GM12873 (cell line): ENCODE results near the gene ARSK.

Experiments
- TF ChIP-seq, protein P1 (sequence below): IDR thresholded peaks from 2 replicates; pipeline ENCODE4 v1.5.1; 2012; ENCODE audit warnings: low read depth, mild to moderate bottlenecking, moderate library complexity, low read length, control low read depth; ENCODE audit not compliant: insufficient read depth; ENCODE audit errors: missing control alignments

ARSK gene

DNA sequence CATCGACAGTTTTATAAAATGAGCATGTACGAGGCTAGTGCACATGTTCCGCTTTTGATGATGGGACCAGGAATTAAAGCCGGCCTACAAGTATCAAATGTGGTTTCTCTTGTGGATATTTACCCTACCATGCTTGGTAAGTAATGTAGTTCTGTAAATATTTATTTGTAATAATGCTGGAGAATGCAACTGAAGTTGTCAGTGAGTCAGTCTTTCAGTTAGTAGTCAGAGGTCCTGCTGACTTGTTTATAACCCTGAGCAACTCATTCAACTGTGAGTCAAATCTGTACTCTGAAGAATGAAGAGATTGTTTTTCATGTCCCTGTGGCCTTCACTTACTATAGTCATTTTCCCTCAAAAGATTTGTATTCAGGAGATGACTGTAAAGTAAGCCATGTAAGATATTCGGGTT lies 36.6 kb downstream of the ARSK start:
- TF ChIP-seq, protein P1, sequence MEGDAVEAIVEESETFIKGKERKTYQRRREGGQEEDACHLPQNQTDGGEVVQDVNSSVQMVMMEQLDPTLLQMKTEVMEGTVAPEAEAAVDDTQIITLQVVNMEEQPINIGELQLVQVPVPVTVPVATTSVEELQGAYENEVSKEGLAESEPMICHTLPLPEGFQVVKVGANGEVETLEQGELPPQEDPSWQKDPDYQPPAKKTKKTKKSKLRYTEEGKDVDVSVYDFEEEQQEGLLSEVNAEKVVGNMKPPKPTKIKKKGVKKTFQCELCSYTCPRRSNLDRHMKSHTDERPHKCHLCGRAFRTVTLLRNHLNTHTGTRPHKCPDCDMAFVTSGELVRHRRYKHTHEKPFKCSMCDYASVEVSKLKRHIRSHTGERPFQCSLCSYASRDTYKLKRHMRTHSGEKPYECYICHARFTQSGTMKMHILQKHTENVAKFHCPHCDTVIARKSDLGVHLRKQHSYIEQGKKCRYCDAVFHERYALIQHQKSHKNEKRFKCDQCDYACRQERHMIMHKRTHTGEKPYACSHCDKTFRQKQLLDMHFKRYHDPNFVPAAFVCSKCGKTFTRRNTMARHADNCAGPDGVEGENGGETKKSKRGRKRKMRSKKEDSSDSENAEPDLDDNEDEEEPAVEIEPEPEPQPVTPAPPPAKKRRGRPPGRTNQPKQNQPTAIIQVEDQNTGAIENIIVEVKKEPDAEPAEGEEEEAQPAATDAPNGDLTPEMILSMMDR, result no peak

DNA sequence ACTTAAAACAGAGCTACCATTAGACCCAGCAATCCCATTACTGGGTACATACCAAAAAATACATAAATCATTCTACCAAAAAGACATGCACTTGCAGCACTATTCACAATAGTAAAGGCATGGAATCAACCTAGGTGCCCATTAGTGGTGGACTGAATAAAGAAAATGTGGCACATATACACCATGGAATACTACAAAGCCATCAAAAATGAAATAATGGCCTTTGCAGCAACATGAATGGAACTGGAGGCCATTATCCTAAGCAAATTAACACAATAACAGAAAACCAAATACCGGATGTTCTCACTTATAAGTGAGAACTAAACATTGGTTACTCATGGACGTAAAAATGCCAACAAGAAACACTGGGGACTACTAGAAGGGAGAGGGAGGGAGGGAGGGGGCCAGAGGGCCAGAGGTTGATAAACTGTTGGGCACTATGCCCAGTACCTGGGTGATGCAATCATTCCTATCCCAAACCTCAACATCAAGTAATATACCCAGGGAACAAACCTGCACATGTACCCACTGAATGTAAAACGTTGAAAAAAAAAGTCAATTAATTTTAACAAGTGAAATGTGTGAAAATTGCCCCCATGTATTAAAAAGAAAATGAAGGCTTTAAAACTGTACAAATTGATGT lies 40.5 kb downstream of the ARSK start:
- TF ChIP-seq, protein P1, result no peak

GRCh38 chr5:95599252-95599651 lies 44.4 kb downstream of the ARSK start:
- TF ChIP-seq, protein P1, result no peak

DNA sequence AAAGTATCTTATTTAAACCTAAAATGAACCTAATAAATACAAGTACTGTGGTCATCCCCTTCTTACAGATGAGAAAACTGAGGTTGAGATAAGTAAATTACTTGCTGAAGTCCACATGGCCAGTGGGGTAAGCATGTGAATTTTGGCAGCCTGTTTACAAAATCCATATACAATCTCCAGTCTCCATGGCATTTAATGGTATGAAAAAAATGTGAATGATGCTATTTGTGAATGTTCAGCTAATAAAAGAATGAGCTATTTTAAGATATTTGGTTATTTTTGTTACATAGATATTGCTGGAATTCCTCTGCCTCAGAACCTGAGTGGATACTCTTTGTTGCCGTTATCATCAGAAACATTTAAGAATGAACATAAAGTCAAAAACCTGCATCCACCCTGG lies 45.7 kb downstream of the ARSK start:
- TF ChIP-seq, protein P1, result no peak

GRCh38 chr5:95605786-95606185 lies 50.9 kb downstream of the ARSK start:
- TF ChIP-seq, protein P1, result no peak

DNA sequence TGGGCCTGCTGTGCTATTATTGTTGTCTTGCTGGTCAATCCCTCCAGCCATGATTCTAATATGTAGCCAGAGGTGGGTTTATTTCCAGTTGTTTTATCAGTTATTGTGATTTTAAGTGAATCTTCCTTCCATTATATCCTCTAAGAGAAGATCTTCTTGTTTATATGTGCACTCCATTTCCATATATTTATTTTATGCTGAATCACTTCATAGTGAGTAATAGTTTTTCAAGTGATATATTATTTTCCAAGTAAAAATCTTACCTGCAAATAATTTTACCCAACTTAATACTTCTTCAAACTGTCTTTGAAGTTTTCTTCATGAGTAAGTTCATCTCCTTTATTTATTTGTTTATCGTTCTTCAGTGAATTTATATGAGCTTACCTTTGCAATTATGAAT lies 51.5 kb downstream of the ARSK start:
- TF ChIP-seq, protein P1, result no peak

GRCh38 chr5:95609711-95610110 lies 54.8 kb downstream of the ARSK start:
- TF ChIP-seq, protein P1, result no peak
